GM12878 (cell line): ENCODE results near the gene TMPRSS6. TPM values are rescaled to one million over a fixed set of nuclear protein-coding genes. Genes with fewer than 3 reads are reported as not detected.

Experiments
- ATAC-seq: fragments of 200-7000 bp; cut with Tn5 transposase; 3 replicates; pipeline ENCODE4 v1.9.1; 2020; ENCODE audit warnings: mild to moderate bottlenecking, moderate library complexity
- BruUV-seq: library from RNA; stranded (reverse); fragments of 400-500 nt; replicated peaks from 2 replicates; lab custom pipeline; 2021; lab: Mats Ljungman, UMichigan
- CTCF ChIA-PET: fragments of 300-600 bp; sonication (Branson Sonifier 250); formaldehyde crosslinking; extraction: SDS; loops from one replicate; lab custom pipeline; 2021; ENCODE audit warnings: inconsistent platforms; lab: Yijun Ruan, JAX
- POLR2A ChIA-PET: fragments of 350-600 bp; formaldehyde crosslinking; extraction: SDS; loops from one replicate; lab custom pipeline; 2021; ENCODE audit warnings: inconsistent platforms; lab: Charles Lee
- RAD21 ChIA-PET: fragments of 300-600 bp; sonication (Branson Sonifier 250); formaldehyde crosslinking; loops from one replicate; lab custom pipeline; 2023; ENCODE audit warnings: antibody characterized with exemption; ENCODE audit not compliant: unreplicated experiment; lab: Charles Lee
- SMC1A ChIA-PET: fragments of 300-600 bp; sonication (Branson Sonifier 250); formaldehyde crosslinking; loops from one replicate; lab custom pipeline; 2023; ENCODE audit not compliant: unreplicated experiment, uncharacterized antibody; lab: Charles Lee
- DNase-seq: peaks from one replicate; pipeline ENCODE4 v3.0.0-alpha.2; 2011; ENCODE audit warnings: low read depth, low spot score
- FAIRE-seq: peaks from 3 replicates; lab custom pipeline; 2011; peaks lifted over from hg19 to GRCh38; lab: Jason Lieb, UNC
- H2AFZ ChIP-seq: 2 replicates; pipeline ENCODE4 v1.6.0; 2011; ENCODE audit warnings: low read depth, low read length, control low read depth; ENCODE audit not compliant: control insufficient read depth
- H3K27ac ChIP-seq: 2 replicates; pipeline ENCODE4 v1.5.1; 2011; ENCODE audit warnings: control low read depth; ENCODE audit not compliant: control insufficient read depth, insufficient read depth
- H3K27me3 ChIP-seq, 2 experiments: replicated peaks in 1 of 2; 2 replicates each; pipeline versions ENCODE4 v1.6.0 to v1.6.1; 2011; ENCODE audit warnings: low read length in 1 of 2; ENCODE audit not compliant: control insufficient read depth in 2 of 2, insufficient read depth in 2 of 2
- H3K36me3 ChIP-seq, 2 experiments: 2 replicates each; pipeline ENCODE4 v1.5.1; 2011; ENCODE audit warnings: low read length in 1 of 2; ENCODE audit not compliant: control insufficient read depth in 2 of 2, insufficient read depth in 2 of 2
- H3K4me1 ChIP-seq: 2 replicates; pipeline ENCODE4 v1.6.1; 2011; ENCODE audit warnings: mild to moderate bottlenecking, low read length, moderate library complexity, mixed read lengths; ENCODE audit not compliant: control insufficient read depth, insufficient read depth
- H3K4me2 ChIP-seq: 2 replicates; pipeline ENCODE4 v1.6.0; 2011; ENCODE audit warnings: control low read depth; ENCODE audit not compliant: control insufficient read depth, insufficient read depth
- H3K4me3 ChIP-seq: fragments of 200-600 bp; sonication (generic); 2 replicates; pipeline ENCODE4 v1.5.1; 2016
- H3K79me2 ChIP-seq: 2 replicates; pipeline ENCODE4 v1.6.0; 2011; ENCODE audit warnings: low read length; ENCODE audit not compliant: control insufficient read depth, insufficient read depth
- H3K9ac ChIP-seq: 2 replicates; pipeline ENCODE4 v1.8.0; 2011; ENCODE audit warnings: low read length, control low read depth, mixed read lengths; ENCODE audit not compliant: control insufficient read depth, insufficient read depth
- H3K9me3 ChIP-seq: replicated peaks from 3 replicates; pipeline ENCODE4 v1.5.1; 2011; ENCODE audit warnings: mild to moderate bottlenecking, low read length; ENCODE audit not compliant: control insufficient read depth, insufficient read depth
- H4K20me1 ChIP-seq: 2 replicates; pipeline ENCODE4 v1.6.0; 2011; ENCODE audit not compliant: control insufficient read depth, insufficient read depth
- BACH1 ChIP-seq: fragments of 450-650 bp; IDR thresholded peaks from 2 replicates; pipeline ENCODE4 v1.6.1; 2017; ENCODE audit warnings: mild to moderate bottlenecking, borderline replicate concordance
- BCL3 ChIP-seq: IDR thresholded peaks from 2 replicates; pipeline ENCODE4 v1.6.1; 2011; ENCODE audit warnings: borderline replicate concordance, low read depth, mild to moderate bottlenecking, moderate library complexity, low read length; ENCODE audit not compliant: insufficient read depth, poor library complexity, severe bottlenecking
- CBFB ChIP-seq: IDR thresholded peaks from 2 replicates; pipeline ENCODE4 v1.6.1; 2016; ENCODE audit warnings: antibody characterized with exemption, low read depth
- CHD1 ChIP-seq: IDR thresholded peaks from 2 replicates; pipeline ENCODE4 v1.6.1; 2012; ENCODE audit warnings: low read depth, low read length, improper control_type of control experiment
- EED ChIP-seq: sonication (generic); IDR thresholded peaks from 2 replicates; pipeline ENCODE4 v1.6.1; 2016; ENCODE audit warnings: antibody characterized with exemption, low read depth
- EP300 ChIP-seq, 2 experiments: fragments of 150-350 bp in 1 of 2; IDR thresholded peaks; 2 replicates each; pipeline ENCODE4 v1.6.1; 2011 to 2012; ENCODE audit warnings: low read depth in 2 of 2, low read length in 2 of 2, borderline replicate concordance in 1 of 2, improper control_type of control experiment in 1 of 2, inconsistent platforms in 1 of 2; ENCODE audit not compliant: control insufficient read depth in 1 of 2
- EZH2 ChIP-seq: IDR thresholded peaks from 2 replicates; pipeline ENCODE4 v1.6.1; 2012; ENCODE audit warnings: low read depth, mild to moderate bottlenecking, control low read depth, inconsistent platforms, low read length, borderline replicate concordance; ENCODE audit not compliant: control insufficient read depth
- POLR2A ChIP-seq: IDR thresholded peaks from 2 replicates; pipeline ENCODE4 v1.6.1; 2011; ENCODE audit warnings: low read depth, mild to moderate bottlenecking, low read length
- RBBP5 ChIP-seq: fragments of 200-600 bp; sonication (generic); conservative IDR thresholded peaks from 2 replicates; pipeline ENCODE4 v1.6.1; 2016
- RELA ChIP-seq: fragments of 450-650 bp; IDR thresholded peaks from 2 replicates; pipeline ENCODE4 v1.8.0; 2014; ENCODE audit warnings: borderline replicate concordance; ENCODE audit not compliant: partially characterized antibody
- RFX5 ChIP-seq: IDR thresholded peaks from 2 replicates; pipeline ENCODE4 v1.6.1; 2011; ENCODE audit warnings: low read depth, low read length, improper control_type of control experiment
- SRF ChIP-seq, 2 experiments: IDR thresholded peaks; 2 replicates each; pipeline ENCODE4 v1.6.1; 2011; ENCODE audit warnings: low read depth in 2 of 2, low read length in 2 of 2, mild to moderate bottlenecking in 1 of 2, moderate library complexity in 1 of 2
- USF1 ChIP-seq: IDR thresholded peaks from 2 replicates; pipeline ENCODE4 v1.6.1; 2011; ENCODE audit warnings: borderline replicate concordance, low read depth, mild to moderate bottlenecking, moderate library complexity, mixed read lengths, low read length; ENCODE audit not compliant: insufficient read depth; ENCODE audit errors: extremely low read length
- ZNF207 ChIP-seq: fragments of 450-650 bp; IDR thresholded peaks from 2 replicates; pipeline ENCODE4 v1.6.1; 2014; ENCODE audit warnings: antibody characterized with exemption, mild to moderate bottlenecking, borderline replicate concordance
- WGBS: methylation state at CpG from one replicate; pipeline ENCODE4 v1.1.6; 2016; ENCODE audit warnings: low lambda C conversion rate; ENCODE audit not compliant: insufficient replicate concordance, insufficient coverage; ENCODE audit errors: missing lambda C conversion rate; 5-methylcytosine and 5-hydroxymethylcytosine counted together
- in situ Hi-C: fragments of 300-500 bp; cut with MboI; formaldehyde crosslinking; loops from 9 replicates; pipeline ENCODE4 v1.14.3; 2018; ENCODE audit warnings: mixed read lengths
- intact Hi-C: fragments of 100-400 bp; cut with micrococcal nuclease; formaldehyde crosslinking; loops from one replicate; pipeline ENCODE4 v1.14.2; 2022; ENCODE audit not compliant: unreplicated experiment
- polyA plus RNA-seq, 11 experiments: library from polyadenylated mRNA; depleted of rRNA in 4 of 11; unstranded in 6 of 11; stranded (reverse) in 5 of 11; fragments of >200 nt; fragmentation: Nextera tagmentation in 4 of 11; fragmentation: Illumina TruSeq in 1 of 11; extraction: Ambion mirVana in 4 of 11; extraction: Trizol in 1 of 11; gene quantifications; 1 replicate in 1 of 11; 2 replicates in 10 of 11; pipeline versions ENCODE4 v1.2.1 to v1.2.3, GENCODE V29; 2011 to 2016; ENCODE audit warnings: inconsistent platforms in 2 of 11, missing spikeins in 2 of 11, low read depth in 1 of 11
- total RNA-seq, 4 experiments: library from RNA; depleted of rRNA in 3 of 4; stranded (reverse); fragments of >200 nt in 3 of 4; fragmentation: Illumina TruSeq in 1 of 4; extraction: Trizol in 1 of 4; gene quantifications; 2 replicates each; pipeline versions ENCODE4 v1.2.1 to v1.2.3, GENCODE V29; 2013 to 2021

TMPRSS6 gene
- total and polyA plus RNA-seq, 10 of the 15 experiments (the other 5 are each of a cell fraction or from before 2014, with no cell fraction given): 0.06 to 0.69 (median 0.19) TPM; not detected in 6

- TF ChIP-seq BACH1: no peak
- TF ChIP-seq RFX5: no peak
These were observed 33.6 kb downstream of the TMPRSS6 start (continued) for GRCh38 chr22:37075822-37076433.

- FAIRE-seq: no peak
- Histone ChIP-seq H3K27ac (no peak overlapping the region), H3K27me3 (peaks cover 0 to 3% of the 10 kb centered on the region in 2 experiments; a peak in 2 of 4 replicates), H3K79me2 (no peaks in the 10 kb centered on the region), H3K9me3 (no peaks in the 10 kb centered on the region), H4K20me1 (no peaks in the 10 kb centered on the region), H3K9ac (no peak overlapping the region), H3K4me3 (no peak overlapping the region), H3K4me1 (peaks cover 10% of the 10 kb centered on the region), H3K36me3 (no peaks in the 10 kb centered on the region), H2AFZ (no peak overlapping the region), H3K4me2 (no peak overlapping the region)
- peak; percentile 13; the same call in 1 of the 3 replicates for ATAC-seq
- ChIA-PET CTCF (no interaction called here), RAD21 (no interaction called here), POLR2A (interaction anchor here (0.7 kb wide), 1 partner anchor 174 kb away, joined by 3 read pairs; no protein-coding TSS in a partner anchor), SMC1A (no interaction called here)
- 37% methylated on average over 17 of the region's 17 CpGs for WGBS
- no TSS peak for BruUV-seq
- intact Hi-C loops (loop anchor here (5.0 kb wide), 1 partner anchor 72 kb away; the partner anchor contains the start of gene IL2RB), in situ Hi-C loops (no loop called here)
- DNase-seq: no peak
- TF ChIP-seq SRF (IDR thresholded peaks at IDR 0.05; ENCODE audit: low read depth in 2 of 2, low read length in 2 of 2) (no peak), EED (no peak), RELA (no peak), EZH2 (no peak), ZNF207 (no peak), CBFB (no peak), CHD1 (no peak), USF1 (no peak), RBBP5 (no peak), EP300 (IDR thresholded peaks at IDR 0.05; ENCODE audit: borderline replicate concordance in 1 of 2, control insufficient read depth in 1 of 2, low read depth in 2 of 2, low read length in 2 of 2) (no peak), BCL3 (no peak), POLR2A (no peak)
These were observed 34.5 kb downstream of the TMPRSS6 start for GRCh38 chr22:37075046-37075445.
